Hepatocyte (in vitro differentiated cells): Measurements from ENCODE around the gene ESRRG. TPM values are rescaled to one million over a fixed set of nuclear protein-coding genes. Genes with fewer than 3 reads are reported as not detected.

Source experiments
- DNase-seq: peaks from one replicate; pipeline ENCODE4 v3.0.0-alpha.2; 2016; ENCODE audit warnings: low spot score
- H2AFZ ChIP-seq: fragments of 200-600 bp; sonication (generic); 2 replicates; pipeline ENCODE4 v1.6.0; 2016; ENCODE audit warnings: antibody characterized with exemption, mild to moderate bottlenecking
- H3K27ac ChIP-seq: fragments of 200-600 bp; sonication (generic); 2 replicates; pipeline ENCODE4 v1.5.1; 2016; ENCODE audit warnings: mild to moderate bottlenecking
- H3K27me3 ChIP-seq: fragments of 200-600 bp; sonication (generic); 2 replicates; pipeline ENCODE4 v1.6.1; 2016
- H3K36me3 ChIP-seq: fragments of 200-600 bp; sonication (generic); replicated peaks from 2 replicates; pipeline ENCODE4 v1.5.1; 2016; ENCODE audit warnings: low read depth; ENCODE audit not compliant: insufficient read depth
- H3K4me1 ChIP-seq: fragments of 200-600 bp; sonication (generic); 2 replicates; pipeline ENCODE4 v1.5.1; 2016; ENCODE audit warnings: mild to moderate bottlenecking, moderate library complexity; ENCODE audit not compliant: insufficient read depth
- H3K4me2 ChIP-seq: fragments of 200-600 bp; sonication (generic); 2 replicates; pipeline ENCODE4 v1.6.0; 2016
- H3K4me3 ChIP-seq: fragments of 200-600 bp; sonication (generic); 2 replicates; pipeline ENCODE4 v1.5.1; 2016; ENCODE audit warnings: mild to moderate bottlenecking
- H3K79me2 ChIP-seq: fragments of 200-600 bp; sonication (generic); 2 replicates; pipeline ENCODE4 v1.6.0; 2017; ENCODE audit warnings: mild to moderate bottlenecking
- H3K9me2 ChIP-seq: fragments of 200-600 bp; sonication (generic); replicated peaks from 2 replicates; pipeline ENCODE4 v1.6.0; 2017; ENCODE audit warnings: mild to moderate bottlenecking; ENCODE audit not compliant: insufficient read depth
- H3K9me3 ChIP-seq: fragments of 200-600 bp; sonication (generic); 2 replicates; pipeline ENCODE4 v1.5.1; 2016; ENCODE audit warnings: low read depth, mild to moderate bottlenecking
- H4K20me1 ChIP-seq: fragments of 200-600 bp; sonication (generic); 2 replicates; pipeline ENCODE4 v1.6.0; 2016; ENCODE audit warnings: mild to moderate bottlenecking; ENCODE audit not compliant: insufficient read depth, poor library complexity, severe bottlenecking
- CTCF ChIP-seq: fragments of 200-600 bp; sonication (generic); IDR thresholded peaks from 2 replicates; pipeline ENCODE4 v1.5.1; 2016; ENCODE audit warnings: antibody characterized with exemption, mild to moderate bottlenecking; ENCODE audit not compliant: poor library complexity
- EZH2 ChIP-seq: fragments of 200-600 bp; sonication (generic); IDR thresholded peaks from 2 replicates; pipeline ENCODE4 v1.6.1; 2016; ENCODE audit warnings: antibody characterized with exemption, mild to moderate bottlenecking, borderline replicate concordance
- EZH2phosphoT487 ChIP-seq: fragments of 200-600 bp; sonication (generic); IDR thresholded peaks from one replicate; pipeline ENCODE4 v1.6.1; 2018; ENCODE audit warnings: antibody characterized with exemption, mild to moderate bottlenecking, low read depth, moderate library complexity; ENCODE audit not compliant: unreplicated experiment, severe bottlenecking
- WGBS: methylation state at CpG from one replicate; pipeline ENCODE4 v1.1.6; 2016; ENCODE audit warnings: low lambda C conversion rate; ENCODE audit errors: missing lambda C conversion rate; 5-methylcytosine and 5-hydroxymethylcytosine counted together
- polyA plus RNA-seq: library from polyadenylated mRNA; unstranded; fragments of >200 nt; fragmentation: Nextera tagmentation; extraction: Ambion mirVana; gene quantifications from 2 replicates; pipeline ENCODE4 v1.2.1, GENCODE V29; 2016
- total RNA-seq: library from RNA; depleted of rRNA; stranded (reverse); fragments of >200 nt; gene quantifications from 2 replicates; pipeline ENCODE4 v1.2.3, GENCODE V29; 2014

The ESRRG gene
- total and polyA plus RNA-seq, 2 experiments from 2014 or later: 2.8 to 10.3 TPM

DNA sequence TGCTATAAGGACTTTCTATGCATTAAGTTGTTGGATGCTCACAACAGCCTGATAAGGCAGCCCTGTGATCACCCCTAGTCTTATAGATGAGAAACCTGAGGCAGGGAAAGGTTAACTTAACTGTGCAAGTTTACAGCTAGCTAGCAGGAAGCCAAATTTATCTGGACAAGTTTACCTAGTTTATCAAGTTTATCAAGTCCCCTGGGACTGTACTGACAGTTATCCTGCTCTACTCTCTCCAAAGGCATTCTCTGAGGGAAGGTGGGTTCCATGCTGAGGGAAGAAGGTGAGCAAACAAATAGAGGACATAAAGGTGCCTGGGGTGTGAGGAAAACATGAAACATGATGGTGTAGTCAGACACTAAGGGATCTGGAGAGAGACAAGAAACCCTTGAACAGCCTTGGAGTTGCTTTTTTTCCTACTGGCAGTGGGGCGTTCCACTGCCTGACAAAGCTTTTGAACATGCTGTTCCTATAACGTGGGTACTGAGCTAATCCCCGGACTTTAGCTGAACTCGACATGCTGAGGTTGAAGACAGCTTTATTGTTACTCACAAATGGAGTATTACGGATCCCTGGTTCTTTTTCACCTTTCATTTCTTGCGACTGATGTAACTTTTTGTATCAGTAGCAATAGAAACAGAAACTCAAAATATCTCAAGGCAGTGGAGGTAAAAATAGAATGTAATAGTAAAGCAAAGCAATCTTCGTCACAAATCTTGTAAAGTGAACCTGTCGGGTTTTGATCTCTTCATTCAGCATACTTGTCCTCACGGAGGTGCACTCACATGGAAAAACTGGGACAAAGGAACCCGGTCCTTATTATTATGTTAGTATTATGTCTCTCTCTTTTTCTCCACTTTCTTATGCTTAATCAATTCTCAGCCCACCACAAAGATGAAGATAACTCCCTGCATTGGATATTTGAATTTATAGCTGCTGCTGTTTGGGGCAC is 42.4 kb upstream of the ESRRG start:
- Histone ChIP-seq H3K4me1 (peaks cover 6% of the 10 kb centered on the region), H3K4me3 (no peak overlapping the region), H3K9me3 (no peaks in the 10 kb centered on the region), H3K79me2 (no peaks in the 10 kb centered on the region), H3K36me3 (no peaks in the 10 kb centered on the region), H3K9me2 (no peaks in the 10 kb centered on the region), H3K27me3 (no peaks in the 10 kb centered on the region), H3K4me2 (peak overlapping the region; percentile 53), H3K27ac (peak overlapping the region; percentile 60), H4K20me1 (no peaks in the 10 kb centered on the region), H2AFZ (peak overlapping the region; percentile 8)
- DNase-seq: peak; percentile 44
- TF ChIP-seq EZH2 (no peak), EZH2phosphoT487 (no peak), CTCF (no peak)
- WGBS: 45% methylated on average over 10 of the region's 10 CpGs

DNA sequence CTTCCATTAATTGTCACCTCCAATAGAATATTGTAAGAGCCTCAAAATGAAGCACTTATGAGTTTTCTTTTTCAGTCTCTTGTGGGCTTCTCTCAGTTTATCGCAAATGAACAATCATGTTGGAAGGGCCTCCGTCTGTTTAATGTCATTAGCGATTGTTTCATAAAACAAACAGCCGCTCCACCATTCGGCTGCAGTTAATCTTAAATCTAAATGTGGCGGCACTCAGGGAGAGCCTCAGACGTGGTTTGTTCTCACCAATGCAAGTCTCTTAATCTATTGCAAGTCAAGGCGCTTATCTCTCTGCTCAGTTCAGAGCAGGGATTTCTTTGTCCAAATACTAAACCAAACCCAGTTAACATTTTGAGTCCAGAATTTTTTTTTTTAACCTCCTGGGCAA is 34.9 kb upstream of the ESRRG start:
- no peaks in the 10 kb centered on the region for H3K36me3 ChIP-seq
- H3K4me1 ChIP-seq: no peaks in the 10 kb centered on the region
- no peak overlapping the region for H3K4me3 ChIP-seq
- peak overlapping the region; percentile 72 for H3K4me2 ChIP-seq
- H3K9me3 ChIP-seq: no peaks in the 10 kb centered on the region
- H3K9me2 ChIP-seq: no peaks in the 10 kb centered on the region
- no peaks in the 10 kb centered on the region for H3K79me2 ChIP-seq
- peak overlapping the region; percentile 25 for H2AFZ ChIP-seq
- DNase-seq: no peak
- no peaks in the 10 kb centered on the region for H4K20me1 ChIP-seq
- no peak for TF ChIP-seq EZH2
- TF ChIP-seq CTCF: no peak
- no peak for TF ChIP-seq EZH2phosphoT487
- WGBS: 25% methylated on average over 8 of the region's 8 CpGs
- H3K27me3 ChIP-seq: no peaks in the 10 kb centered on the region
- no peak overlapping the region for H3K27ac ChIP-seq

DNA sequence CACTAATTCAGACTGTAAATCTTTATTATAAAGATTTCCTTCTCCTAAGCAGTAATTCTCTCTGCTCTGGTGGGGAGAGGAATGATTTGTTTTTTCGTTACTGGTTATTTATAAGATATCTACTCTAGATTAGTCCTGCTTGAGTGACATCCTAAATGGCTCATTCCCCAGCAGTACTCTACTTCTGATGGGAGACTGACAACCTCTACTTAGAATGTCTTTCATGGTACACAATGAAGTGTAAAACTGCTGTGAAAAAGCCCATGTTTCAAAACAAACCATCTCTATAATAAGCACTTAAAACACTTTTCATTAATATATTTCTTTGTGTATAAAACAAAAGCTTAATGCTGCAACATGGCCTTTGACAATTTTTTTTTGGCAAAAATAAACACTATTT is 33.9 kb upstream of the ESRRG start:
- H3K4me1 ChIP-seq: no peaks in the 10 kb centered on the region
- H3K27ac ChIP-seq: no peak overlapping the region
- no peaks in the 10 kb centered on the region for H4K20me1 ChIP-seq
- no peaks in the 10 kb centered on the region for H3K79me2 ChIP-seq
- no peak for DNase-seq
- WGBS: 76% methylated on average over 1 of the region's 1 CpG
- H3K4me2 ChIP-seq: peak overlapping the region; percentile 72
- no peak overlapping the region for H2AFZ ChIP-seq
- H3K4me3 ChIP-seq: no peak overlapping the region
- H3K9me3 ChIP-seq: no peaks in the 10 kb centered on the region
- H3K27me3 ChIP-seq: no peaks in the 10 kb centered on the region
- H3K9me2 ChIP-seq: no peaks in the 10 kb centered on the region
- TF ChIP-seq CTCF (no peak), EZH2phosphoT487 (no peak), EZH2 (no peak)
- no peaks in the 10 kb centered on the region for H3K36me3 ChIP-seq
